GF-D8 (cell line): ENCODE data around the gene FAM169A.
"Not testable (repeated sequence)": the region's sequence is repeated elsewhere in the genome, so short reads cannot be mapped to it uniquely, and the experiment has no call there.

ENCODE experiments used
- DNase-seq: peaks from one replicate; lab custom pipeline; 2025; lab: John Stamatoyannopoulos, UW

Gene FAM169A

DNA sequence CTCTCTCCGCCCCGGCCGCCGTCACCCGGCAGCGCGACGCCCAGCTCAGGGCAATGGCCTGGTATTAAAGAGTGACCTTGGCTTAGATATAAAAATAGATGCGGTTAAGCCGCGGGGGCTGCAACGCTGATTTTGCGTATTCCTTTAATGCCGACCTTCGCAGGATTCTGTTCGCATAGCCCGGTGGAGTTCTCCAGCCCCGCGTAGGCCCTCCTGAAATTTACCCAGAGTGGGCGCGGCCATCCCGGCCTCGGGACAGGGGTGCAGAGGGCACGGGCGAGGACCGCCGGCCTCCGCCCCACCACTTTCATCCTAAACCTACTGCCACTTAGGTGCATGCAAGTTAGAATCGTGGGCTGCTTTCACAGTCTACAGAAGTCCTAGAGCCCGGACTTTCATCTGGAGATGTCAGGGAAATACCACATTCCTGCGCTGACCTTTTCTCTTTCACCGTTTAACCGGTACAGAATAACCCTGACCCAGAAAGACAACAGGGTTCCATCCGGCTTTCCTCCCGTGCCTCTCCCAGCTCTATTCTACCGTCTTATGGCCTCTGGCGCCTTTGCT, 492 bp upstream of the FAM169A start:
- no peak for DNase-seq

DNA sequence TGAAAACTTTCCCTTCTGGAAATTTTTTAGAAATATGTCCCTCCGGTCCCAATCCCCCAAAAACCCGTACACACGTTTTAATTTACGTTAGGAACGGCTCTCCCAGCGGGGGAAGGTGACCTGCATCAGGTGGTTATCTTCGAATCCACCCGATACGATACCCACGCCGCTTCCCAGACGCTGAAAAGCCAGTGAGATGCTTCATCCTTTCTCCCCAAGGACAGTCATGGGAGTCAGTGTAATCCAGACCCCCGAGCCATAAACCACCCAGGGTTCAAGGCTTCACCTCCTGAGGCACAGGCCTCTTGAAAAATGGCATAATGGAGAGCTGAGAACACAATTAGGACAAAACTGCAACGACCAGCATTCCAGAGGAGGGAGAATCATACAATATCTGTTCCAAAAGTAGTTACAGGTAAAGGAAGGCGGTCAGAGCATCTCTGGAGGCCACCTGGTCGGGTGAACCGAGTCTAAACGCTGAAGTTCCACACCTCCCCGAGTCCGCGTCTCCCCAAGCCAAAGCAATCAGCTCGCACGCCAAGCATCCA, 857 bp downstream of the FAM169A start:
- DNase-seq, result no peak

DNA sequence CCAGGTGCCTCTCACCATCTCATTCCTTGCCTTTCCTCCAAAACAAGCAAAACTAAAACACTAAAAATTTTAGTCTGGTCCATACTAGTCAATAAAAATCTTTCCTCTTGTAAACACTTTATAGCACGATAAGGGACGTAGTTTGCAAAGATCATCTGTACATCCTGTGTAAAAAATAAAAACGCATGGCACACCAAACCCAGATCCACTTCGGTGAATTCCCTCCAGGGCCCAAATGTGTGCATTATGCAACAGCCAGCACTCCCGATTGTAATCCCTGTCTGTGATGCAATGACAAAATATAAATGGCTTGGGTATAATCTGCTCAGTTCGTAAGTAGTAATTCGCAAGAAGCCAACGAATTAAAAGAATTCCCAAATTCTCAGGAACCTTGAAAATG, 1.4 kb downstream of the FAM169A start:
- DNase-seq, result no peak

DNA sequence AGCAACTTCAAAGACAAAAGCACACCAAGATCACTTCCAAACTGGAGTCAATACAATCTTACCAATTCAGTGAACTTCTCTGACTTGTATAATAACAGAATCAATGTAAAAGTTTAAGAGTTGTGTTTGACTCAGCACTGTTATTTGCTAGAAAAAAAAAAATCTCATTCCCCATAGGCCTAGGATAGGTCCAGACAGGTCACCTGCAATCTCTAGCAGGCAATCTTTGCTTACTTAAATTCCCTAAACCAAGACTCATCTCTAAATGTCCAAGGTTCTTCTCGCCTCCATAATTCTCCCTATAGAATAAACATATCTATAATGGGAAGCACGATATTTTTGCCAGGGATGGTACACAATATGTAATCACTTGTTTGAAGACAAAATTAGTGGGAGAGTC, 2.5 kb downstream of the FAM169A start:
- no peak for DNase-seq

DNA sequence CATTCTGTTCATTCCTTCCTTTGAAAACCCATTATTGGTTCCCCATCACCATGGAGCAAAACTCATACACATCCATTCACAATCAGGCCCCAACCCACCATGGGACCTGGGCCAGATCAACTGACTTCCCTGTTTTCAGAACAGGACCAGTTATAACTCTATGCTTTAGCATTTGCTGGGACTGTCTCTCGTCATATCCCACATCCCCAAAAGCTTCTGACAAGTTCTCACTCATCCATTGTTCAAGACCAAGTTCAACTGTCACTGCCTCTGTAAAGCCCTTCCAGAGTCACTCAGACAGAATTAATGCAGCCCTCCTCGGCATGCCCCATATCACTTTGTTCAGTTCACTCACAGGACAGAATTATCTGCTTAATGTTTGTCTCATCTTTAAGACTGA, 4.0 kb downstream of the FAM169A start:
- no peak for DNase-seq

DNA sequence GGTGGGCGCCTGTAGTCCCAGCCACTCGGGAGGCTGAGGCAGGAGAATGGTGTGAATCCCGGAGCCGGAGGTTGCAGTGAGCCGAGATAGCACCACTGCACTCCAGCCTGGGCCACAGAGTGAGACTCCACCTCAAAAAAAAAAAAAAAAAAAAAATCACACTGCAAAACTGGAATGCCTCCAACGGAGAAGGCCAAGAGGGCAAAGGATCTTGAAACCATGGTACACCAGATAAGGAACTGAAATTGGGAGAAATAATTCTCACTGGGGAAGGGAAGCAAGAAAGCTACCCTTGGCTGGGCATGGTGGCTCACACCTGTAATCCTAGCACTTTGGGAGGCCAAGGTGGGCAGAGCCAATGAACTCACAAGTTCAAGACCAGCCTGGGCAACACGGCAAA, 9.2 kb downstream of the FAM169A start:
- DNase-seq, result not testable (repeated sequence)

DNA sequence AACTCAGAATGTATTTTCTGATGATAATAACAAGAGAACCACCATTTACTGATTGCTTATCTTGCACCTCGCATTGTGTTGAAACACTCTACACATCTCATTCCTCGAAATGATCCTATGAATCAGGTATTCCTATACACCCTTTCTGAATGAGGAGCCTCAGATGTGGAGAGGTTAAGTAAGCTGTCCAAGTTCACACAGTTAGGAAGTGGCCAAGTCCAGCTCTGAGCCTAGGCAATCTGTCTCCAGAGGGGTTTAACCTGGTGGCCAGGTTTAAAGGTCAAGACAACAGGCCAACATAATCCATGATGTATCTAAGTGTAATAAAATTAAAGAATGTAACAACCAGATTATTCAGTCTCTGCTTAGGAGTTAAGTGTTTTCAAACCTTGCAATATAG, 12.9 kb downstream of the FAM169A start:
- no peak for DNase-seq

DNA sequence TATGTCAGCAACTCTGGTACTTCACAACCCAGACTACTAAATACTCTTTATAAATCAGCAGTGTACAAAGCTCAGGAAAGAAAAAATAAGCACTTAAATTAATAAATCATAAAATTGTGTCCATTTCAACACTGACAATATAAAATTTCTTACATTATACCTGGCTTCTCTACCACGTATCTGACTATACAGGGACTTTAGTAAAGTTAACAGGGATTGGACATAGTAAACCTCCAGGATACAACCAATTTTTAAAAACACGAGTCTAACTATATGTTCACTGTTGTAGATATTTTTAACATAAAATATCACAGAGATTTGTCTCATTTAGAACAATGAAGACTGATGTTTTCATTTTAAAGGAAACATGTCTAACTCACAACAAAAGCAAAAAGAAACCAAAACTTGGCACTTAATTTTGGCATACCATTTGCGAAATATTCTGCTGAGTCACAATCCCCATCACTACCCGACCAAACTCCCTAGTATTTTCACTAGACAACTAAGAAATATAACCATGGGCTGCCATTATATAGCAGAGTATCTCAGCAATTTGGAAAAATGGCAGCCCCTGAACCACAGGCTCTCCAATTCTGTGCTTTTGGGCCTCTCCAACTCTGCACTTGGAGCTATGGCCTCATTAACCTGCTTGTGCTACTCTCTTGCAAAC, 14.4 kb downstream of the FAM169A start:
- no peak for DNase-seq

DNA sequence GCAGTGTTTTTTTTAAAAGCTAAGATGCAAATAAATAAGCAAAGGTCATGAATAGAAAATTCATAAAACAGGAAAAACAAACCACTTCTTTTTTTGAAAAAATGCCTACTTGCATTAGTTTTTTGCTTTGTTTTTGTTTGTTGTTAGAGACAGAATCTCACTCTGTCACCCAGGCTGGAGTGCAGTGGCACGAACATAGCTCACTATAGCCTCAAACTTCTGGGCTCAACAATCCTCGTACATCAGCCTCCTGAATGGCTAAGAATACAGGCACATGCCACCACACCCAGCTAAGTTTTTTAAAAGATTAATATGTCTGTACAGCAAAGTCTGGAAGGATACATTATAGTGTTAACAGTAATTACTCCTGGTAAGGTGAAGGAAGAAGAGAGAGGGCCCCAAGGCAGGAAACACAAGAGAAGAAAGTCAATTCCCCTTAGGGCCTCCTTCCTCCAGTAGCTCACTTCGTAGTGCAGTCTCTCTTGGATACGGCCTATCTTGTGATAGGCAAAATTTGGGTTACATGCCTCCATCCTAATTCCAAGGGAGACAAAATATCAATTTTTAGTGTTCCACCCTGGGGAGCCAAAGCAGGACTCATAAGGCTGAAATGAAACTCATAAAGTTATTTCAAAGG, 15.3 kb downstream of the FAM169A start:
- no peak for DNase-seq

DNA sequence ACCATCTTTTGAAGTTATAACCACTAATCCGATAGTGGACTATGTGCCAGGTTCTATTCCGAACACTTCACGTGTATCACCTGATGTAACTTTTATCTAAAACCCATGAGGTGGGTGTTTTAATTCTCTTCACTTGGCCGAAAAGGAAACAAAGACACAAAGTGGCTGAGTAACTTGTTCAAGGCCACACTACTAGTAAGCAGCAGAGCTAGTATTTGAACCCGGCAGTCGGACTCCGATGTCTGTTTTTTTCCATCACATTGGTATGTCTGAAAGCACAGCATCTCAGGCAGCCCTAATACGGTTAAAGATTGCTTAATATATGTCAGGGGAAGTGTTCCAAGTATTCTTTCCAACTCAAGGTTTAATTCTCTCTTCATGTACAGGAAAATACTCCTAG, 16.2 kb downstream of the FAM169A start:
- no peak for DNase-seq

DNA sequence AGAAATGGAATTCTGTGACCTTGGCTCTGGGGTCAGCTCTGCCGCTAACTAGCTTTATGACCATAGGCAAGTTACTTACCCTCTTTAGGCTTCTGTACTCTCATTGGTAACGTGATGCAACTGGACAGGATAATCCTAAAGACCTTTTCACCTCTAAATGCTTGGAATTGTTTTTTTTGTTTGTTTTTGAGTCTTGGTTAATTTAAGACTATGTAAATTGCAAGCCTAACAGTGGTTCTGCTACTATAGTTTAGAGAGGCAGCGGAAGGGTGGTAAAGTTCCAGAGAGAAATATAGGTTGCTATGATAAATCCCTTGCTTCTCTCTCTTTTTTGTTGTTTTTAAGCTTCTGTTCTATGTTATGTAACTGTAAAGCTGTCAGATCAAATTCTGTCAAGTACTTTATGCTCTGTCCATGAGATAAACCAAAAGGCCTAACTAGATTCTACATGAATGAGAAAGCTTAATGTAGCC, 17.6 kb downstream of the FAM169A start:
- DNase-seq, result no peak

DNA sequence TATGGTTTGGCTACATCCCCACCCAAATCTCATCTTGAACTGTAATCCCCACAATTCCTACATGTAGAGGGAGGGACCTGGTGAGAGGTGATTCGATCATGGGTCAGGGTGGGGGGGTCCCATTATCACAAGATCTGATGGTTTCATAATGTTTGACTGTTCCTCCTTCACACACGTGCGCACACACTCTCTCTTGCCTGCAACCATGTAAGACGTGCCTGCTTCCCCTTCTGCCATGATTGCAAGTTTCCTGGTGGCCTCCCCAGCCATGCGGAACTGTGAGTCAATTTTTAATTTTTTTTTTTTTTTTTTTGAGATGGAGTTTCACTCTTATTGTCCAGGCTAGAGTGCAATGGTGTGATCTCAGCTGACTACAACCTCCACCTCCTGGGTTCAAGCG, 27.0 kb downstream of the FAM169A start:
- no peak for DNase-seq

DNA sequence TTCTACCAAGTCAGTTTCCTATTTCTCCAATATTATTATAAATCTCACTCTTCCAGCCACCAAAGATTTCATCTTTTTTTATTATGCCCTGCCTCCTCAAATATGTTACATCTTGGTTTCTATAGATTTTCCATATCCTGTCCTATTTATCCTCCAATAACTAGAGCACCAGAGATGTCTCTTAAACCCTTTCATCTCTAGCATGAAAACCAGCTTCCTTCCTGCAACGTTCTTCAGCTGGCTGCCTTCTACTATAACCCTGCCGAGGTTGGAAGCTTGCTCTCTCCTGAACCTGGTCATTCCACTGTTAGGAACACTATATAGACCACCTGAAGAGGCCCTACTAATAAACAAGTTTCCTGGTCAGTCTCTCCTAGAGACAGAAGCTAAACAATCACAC, 27.9 kb downstream of the FAM169A start:
- DNase-seq, result no peak

DNA sequence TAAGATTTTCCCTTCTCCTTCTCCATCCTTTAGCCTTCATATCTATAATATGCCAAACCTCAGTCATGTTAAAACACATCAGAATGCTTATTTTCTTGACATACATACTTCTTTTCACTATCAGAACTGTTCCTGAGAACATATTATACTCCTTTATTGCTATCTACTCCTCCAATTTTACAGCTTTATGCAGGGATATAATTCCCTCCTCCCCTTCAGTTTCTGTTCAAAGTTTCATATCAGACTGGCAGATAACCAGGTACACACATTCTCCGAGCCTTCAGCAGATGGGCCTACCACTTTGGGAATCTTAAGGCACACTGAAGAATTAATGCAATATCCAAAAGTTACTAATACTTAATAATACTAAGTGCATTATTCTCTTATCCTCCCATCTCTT, 29.1 kb downstream of the FAM169A start:
- DNase-seq, result no peak

DNA sequence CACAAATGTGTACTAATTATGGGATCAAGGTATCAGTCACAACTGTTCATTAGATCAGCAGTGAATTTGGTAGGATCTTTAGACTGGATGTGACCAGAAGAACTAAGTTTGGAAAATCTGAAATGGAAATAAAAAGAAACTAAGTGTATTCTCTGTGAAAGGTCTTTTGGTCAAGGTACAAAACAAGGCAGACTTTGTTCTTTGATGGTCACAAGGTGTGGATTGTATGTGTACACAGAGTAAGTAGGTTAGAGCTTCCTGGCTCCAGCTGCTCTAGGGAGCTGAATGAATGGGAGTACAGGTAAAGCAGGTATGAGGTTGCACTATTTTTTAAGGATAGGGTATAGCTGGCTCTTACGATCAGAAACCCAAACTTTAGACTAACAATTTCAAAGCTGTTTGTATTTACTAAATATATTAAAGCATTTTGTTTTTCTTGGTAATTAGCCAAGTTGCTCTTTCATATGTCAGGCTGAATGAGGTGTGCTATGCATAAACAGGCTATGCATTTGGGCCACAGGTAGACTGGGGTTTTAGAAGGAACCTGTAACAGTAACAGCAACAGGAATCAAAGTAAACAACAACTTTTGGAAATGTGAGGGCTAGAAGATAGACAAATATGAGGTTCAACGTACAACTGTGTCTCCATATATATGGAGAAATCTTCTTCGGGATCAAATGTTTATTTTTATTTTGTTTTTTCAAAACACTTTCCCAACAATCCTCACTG, 32.5 kb downstream of the FAM169A start:
- no peak for DNase-seq

DNA sequence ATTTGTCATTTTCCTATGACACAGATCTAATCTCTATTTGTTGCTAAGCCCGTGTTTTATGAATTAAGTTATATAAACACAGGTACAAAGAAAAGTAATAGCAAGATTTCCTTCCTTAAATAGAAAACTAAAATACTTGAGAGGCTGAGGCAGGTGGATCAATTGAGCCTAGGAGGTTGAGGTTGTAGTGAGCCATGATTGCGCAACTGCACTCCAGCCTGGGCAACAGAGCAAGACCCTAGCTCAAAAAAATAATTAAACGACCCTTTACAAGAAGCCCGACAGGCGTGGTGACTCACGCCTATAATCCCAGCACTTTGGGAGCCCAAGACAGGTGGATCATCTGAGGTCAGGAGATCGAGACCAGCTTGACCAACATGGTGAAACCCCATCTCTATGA, 36.8 kb downstream of the FAM169A start:
- DNase-seq, result no peak

DNA sequence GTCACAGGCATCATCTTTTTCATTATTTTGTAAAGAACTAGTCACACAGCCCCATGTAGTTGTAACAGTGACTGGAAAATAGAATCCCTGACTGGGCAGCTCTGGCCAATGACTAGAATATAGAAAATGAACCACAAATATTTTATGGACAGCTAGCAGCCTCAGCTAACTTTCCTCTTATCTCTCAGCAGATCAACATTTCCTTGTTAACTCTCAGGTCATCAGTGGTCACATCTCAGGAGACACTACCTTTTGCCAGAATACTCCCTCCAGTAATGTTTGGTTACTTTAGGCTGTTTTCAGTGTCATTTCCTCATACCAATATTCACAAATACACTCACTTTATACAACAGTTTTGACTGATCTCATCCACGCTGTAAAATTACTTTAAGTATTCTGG, 43.9 kb downstream of the FAM169A start:
- no peak for DNase-seq

DNA sequence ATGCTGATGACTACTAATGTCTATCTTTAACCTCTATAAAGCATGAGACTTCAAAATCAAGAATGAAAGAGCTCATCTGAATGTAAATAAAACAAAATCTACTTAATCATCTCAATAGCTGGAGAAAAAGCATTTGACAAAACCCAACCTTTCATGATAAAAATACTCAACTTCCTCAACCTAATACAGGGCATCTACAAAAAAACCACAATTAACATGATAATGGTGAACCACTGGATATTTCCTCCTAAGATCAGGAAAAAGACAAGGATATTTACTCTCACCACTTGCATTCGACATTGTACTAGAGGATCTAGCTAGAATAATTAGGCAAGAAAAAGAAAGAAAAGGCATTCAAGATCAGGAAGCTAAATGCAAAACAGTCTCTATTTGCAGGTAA, 49.3 kb downstream of the FAM169A start:
- no peak for DNase-seq

DNA sequence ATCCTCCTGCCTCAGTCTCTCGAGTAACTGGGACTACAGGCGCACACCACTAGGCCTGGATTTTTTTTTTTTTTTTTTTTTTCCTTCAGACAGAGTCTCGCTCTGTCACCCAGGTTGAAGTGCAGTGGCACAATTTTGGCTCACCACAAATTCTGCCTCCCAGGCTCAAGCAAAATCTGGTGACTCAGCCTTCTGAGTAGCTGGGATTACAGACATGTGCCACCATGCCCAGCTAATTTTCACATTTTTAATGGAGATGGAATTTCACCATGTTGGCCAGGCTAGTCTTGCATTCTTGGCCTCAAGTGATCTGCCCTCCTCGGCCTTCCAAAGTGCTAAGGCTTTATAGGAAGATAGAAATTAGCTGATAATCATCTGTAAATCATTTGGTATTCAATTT, 55.3 kb downstream of the FAM169A start:
- no peak for DNase-seq

DNA sequence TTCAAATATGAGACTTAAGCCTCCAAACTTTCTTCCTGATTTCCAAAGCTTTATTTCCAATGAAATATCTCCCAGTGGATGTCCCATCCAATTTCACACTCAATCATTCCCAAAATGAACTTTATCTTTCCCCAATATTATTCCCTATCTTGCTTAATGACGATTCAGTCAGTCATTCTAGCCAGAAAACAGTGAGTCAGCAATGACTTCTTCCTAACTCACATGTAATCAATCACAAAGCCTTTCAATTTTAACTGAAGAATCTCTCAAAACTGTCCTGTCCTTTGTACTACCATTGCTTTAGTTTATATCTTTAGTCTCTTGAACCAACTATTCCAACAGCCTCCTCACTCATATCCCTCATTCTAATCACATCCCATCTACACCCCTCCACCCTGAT, 64.2 kb downstream of the FAM169A start:
- no peak for DNase-seq

DNA sequence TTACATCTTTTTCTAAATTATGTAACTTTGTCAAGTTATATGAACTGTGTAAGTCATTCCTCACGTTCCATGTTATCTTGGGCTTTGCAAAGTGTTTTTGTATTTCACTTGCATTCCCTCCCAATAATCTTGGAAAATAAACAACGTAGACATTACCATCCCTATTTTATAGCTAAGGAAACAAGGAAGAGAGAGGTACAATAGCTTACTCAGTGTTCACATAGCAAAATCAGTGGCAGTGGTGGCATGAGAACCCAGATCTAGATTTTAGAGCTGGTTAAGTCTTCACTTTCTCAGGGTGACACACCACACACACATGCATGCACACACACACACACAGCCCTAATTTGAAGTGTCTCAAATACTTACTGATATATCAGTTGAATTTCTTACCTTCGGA, 65.0 kb downstream of the FAM169A start:
- DNase-seq, result no peak

DNA sequence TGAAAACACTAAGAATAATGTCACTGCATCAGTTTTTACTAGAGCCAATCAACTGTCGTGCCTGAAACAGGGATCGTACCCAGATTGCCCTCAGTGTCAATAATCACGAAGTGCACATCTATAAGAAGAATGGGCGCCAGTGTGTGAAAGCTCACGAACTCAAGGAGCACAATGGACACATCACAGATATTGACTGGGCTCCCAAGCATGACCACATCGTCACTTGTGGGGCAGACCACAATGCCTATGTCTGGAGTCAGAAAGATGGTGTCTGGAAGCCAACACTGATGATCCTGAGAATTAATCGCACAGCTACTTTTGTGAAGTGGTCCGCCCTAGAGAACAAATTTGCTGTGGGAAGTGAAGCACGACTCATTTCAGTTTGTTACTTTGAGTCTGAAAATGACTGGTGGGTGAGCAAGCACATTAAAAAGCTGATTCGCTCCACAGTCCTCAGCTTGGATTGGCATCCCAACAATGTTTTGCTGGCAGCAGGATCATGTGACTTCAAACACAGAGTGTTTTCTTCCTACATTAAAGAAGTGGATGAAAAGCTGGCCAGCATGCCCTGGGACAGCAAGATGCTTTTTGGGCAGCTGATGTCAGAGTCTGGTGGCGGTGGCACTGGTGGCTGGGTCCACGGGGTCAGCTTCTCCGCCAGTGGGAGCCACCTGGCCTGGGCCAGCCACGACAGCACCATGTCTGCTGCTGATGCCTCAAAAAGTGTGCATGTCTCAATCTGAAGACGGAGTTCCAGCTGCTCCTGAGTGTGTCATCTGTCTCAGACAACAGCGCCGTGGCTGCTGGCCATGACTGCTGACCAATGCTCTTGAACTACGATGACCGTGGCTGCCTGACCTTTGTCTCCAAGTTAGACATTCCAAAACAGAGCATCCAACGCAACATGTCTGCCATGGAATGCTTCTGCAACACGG, 66.9 kb downstream of the FAM169A start:
- no peak for DNase-seq
